ENCODE measurements around the gene PRODH. TPM values are rescaled to one million over a fixed set of nuclear protein-coding genes. Genes with fewer than 3 reads are reported as not detected.
A peak's percentile ranks its signal among the peaks of the same experiment; 100 is the strongest.
"Not testable (repeated sequence)": the region's sequence is repeated elsewhere in the genome, so short reads cannot be mapped to it uniquely, and the experiment has no call there.

The PRODH gene
- total RNA-seq, 1 donor from 2014 or later = 23.5 TPM

DNA sequence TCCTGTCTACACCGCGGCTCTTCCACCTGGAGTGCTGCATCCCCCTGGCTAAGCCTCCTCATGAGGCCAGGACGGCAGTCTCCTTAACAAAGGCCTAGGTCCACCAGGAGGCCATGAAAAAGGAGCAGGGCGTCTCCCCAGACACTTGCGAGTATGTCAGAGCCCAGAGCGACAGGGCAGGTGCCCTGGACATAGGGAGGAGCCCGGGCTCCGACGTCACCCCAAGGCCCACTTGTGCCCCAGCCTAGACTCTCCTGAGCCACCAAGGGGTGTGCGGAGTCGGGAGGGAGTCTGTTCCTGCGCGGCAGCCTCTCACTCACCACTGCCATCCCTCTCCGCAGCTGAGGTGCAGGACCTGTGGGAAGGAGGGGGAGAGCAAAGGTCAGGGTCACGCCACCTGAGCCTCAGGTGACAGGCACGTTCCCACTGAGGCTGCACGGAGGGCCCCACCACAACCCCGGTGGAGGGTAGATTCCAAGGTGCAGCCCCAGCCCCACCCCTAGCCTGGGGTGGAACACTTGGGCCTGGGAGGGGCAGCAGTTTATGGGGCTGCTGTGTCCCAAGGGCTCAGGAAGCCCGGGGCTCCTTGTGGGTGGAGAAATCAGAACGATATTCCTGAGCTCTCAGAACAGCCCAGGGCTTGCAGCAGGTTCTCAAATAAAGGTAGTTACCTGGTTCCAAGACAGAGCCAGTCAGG is 10.6 kb downstream of the PRODH start:
- intact Hi-C loops (cut with DNase I) = no loop called here
- no peak for ATAC-seq
- no peak for DNase-seq (ENCODE audit: low spot score)

DNA sequence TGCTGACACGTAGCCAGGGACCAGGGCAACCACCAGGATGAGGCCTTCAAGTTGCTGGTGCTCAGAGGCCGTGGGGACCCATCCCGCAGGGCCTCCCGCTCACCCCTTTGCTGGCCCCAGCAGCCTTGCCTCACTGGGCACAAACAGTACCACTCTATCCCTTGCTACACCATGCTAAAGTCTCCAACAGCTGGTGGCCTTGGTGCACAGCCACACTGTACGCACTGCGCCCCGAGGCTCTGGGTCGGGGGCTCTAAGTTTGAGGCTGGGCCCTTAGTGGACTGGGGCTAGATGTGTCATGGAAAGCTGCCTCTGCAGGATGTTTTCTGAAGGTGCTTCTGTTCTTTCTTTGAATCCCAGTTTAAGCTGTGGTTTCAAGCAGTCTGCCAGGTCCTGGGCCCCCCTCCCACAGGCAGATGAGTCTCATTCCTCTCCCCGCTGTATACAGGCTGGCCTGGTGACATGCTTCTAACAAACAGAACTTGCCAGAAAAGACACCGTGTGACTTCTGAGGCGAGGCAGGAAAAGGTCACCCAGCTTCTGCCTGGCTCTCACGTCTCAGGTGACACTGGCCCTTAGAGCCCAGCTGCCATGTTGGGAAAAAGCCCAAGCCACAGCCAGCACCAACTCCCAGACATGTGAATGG is 15.7 kb downstream of the PRODH start:
- intact Hi-C loops (cut with DNase I); DNase-seq (ENCODE audit: low spot score); ATAC-seq: not testable (repeated sequence)

DNA sequence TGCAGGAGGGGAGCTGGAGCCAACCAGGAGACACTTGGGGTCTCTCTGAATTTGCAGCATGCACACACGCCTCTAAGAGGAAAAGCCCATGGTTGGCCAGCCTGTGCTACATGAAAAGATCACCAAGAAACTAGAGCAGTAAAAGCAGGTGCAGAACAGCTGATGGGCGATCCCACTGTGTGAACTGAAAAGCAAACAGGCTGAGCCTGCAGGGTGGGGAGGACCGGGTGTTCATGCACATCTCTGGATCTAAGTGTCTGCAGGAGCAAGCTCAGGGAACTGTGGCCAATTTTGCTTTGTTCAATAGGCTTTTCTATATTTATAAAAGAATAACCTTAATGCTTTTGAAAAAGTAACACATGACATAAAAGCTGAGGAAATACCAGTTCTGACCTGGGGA is 18.3 kb downstream of the PRODH start:
- DNase-seq (ENCODE audit: low spot score); intact Hi-C loops (cut with DNase I); ATAC-seq: not testable (repeated sequence)

DNA sequence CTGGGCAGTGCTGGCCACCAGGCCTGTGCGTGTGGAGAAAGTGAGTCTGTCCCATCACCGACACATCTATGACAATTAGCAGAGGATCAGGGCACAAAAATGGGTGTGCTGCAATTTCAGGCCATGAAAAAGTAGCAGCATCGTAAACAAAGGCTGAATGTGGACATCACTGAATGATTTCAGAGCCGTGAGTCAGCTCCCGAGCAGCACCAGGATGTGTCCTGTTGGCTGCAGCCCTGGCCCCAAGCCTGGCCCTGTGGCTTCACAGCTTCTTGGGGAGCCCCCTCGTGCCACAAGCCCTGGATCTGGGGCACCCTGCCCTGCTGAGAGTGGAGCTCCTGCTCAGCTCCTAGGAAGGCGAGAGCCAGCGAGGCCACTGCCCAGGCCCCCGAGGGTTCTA is 20.5 kb downstream of the PRODH start:
- intact Hi-C loops (cut with DNase I); DNase-seq (ENCODE audit: low spot score); ATAC-seq: not testable (repeated sequence)

DNA sequence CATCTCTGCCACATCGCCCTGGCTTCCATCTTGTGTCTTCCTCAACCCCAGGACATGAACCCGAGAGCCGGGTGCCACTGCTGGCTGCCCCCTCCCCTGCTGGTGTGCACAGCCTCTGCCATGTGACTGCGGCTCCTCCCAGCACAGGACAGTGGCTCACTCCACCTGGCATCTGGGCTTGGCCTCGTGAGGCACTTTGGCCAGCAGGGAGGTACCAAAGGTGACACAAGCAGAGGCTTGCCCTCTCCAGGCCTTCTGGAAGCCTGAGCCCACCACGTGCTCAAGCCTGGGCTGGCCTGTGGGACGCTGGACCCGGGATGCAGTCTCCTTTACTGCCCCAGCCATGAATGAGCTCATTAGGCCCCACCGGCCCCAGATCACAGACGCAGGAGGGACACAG is 21.5 kb downstream of the PRODH start:
- DNase-seq (ENCODE audit: low spot score); intact Hi-C loops (cut with DNase I): not testable (repeated sequence)
- peak; percentile 9 for ATAC-seq

DNA sequence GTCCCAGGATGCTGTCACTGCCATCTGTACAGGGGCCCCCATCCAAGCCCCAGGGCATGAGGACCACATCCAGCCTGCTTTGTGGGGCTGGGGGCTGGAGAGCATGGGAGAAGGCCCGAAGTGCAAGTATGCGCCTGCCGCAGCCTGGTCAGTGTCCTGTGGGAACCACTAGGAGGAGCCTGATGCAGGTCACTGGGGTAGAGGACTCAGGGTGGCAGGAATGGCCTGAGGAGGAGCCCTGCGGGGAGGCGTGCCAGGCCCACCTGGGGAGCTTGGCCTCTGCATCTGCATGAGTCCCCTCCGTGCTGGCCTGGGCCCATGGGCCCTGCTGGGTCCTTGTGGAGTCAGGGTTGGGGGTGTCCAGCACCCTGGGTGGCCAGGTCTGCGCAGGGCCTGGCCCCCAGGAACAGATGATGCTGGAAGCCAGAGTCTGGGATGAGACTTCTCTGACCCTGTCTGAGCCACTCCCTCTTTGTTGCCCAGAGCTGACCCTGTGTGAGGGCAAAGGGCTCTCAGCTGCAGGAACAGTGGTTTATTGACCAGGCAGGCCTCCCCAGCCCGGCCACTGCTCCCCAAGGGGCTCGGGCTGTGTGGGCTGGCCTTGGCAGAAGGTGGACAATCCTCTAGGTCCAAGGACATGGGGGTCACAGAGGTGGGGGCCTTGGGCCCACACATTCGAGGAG is 23.7 kb downstream of the PRODH start:
- DNase-seq (ENCODE audit: low spot score); intact Hi-C loops (cut with DNase I): not testable (repeated sequence)
- peak; percentile 54 for ATAC-seq

DNA sequence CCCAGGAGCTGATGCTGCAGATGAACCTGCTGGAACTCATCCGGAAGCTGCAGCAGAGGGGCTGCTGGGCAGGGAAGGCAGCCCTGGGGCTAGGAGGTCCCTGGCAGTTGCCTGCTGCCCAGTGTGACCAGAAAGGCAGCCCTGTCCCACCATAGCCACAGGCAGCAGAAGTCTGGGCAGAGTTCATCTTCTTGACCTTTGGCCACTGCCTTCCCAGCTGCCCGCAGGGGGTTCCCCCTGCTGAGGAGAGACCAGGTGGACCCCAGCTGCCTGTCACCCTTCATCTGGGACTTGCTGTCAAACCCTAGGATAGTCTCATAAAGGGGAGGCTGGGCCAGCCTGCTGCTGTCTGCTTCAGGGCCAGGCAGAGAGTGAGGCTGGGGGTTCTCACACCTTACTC is 24.6 kb downstream of the PRODH start:
- DNase-seq (ENCODE audit: low spot score); ATAC-seq; intact Hi-C loops (cut with DNase I): not testable (repeated sequence)

DNA sequence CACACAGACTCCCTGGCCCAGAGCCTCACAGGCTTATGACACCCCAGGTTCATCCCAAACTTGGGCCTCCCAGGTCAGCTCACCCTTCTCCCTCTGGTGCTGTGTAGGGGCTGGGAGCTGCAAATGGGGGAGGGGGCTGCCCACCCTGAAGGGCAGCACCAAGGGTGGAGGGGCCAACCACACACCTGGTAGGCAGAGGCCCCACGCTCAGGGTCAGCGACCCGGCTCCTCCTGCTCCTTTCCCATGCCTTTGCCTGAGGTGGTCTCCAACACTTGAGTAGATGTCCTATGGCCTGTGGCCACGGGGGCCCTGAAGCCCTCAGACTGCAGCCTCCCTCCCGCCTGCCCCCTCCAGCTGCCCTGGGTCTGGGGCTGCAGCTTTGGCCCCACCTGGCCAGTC is 26.5 kb downstream of the PRODH start:
- intact Hi-C loops (cut with DNase I) = no loop called here
- ATAC-seq = no peak
- no peak for DNase-seq (ENCODE audit: low spot score)

DNA sequence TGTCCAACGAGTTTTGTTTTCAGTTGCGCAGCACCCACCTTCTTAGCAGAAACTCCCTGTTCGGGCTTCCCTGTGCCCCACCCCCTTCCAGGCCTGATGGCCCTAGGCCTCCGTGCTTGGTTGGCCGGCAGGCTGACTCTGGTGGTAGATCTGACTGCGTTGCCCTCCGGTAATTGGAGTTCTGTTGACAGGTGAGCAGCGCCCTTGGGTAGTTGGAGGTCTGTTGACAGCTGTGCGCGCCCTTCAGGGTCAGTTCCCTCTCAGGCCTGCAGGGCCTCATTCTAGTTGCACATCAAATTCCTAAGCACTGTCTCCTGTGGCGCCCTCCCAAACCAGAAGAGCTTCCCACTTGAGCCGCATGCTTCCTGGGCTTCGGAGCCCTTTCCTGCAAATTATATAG is 29.2 kb downstream of the PRODH start:
- no peak for ATAC-seq
- DNase-seq (ENCODE audit: low spot score) = no peak
- intact Hi-C loops (cut with DNase I) = no loop called here

DNA sequence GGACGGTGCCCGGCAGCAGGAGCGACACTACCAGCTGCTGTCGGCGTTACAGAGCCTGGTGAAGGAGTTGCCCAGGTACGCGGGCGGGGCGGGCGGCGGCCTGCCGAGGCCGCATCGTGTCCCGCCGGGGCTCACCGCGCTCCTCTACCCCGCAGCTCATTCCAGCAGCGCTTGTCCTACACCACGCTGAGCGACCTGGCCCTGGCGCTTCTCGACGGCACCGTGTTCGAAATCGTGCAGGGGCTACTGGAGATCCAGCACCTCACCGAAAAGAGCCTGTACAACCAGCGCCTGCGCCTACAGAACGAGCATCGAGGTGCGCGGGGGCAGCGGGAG is 29.7 kb downstream of the PRODH start:
- intact Hi-C loops (cut with DNase I); ATAC-seq; DNase-seq (ENCODE audit: low spot score): not testable (repeated sequence)

DNA sequence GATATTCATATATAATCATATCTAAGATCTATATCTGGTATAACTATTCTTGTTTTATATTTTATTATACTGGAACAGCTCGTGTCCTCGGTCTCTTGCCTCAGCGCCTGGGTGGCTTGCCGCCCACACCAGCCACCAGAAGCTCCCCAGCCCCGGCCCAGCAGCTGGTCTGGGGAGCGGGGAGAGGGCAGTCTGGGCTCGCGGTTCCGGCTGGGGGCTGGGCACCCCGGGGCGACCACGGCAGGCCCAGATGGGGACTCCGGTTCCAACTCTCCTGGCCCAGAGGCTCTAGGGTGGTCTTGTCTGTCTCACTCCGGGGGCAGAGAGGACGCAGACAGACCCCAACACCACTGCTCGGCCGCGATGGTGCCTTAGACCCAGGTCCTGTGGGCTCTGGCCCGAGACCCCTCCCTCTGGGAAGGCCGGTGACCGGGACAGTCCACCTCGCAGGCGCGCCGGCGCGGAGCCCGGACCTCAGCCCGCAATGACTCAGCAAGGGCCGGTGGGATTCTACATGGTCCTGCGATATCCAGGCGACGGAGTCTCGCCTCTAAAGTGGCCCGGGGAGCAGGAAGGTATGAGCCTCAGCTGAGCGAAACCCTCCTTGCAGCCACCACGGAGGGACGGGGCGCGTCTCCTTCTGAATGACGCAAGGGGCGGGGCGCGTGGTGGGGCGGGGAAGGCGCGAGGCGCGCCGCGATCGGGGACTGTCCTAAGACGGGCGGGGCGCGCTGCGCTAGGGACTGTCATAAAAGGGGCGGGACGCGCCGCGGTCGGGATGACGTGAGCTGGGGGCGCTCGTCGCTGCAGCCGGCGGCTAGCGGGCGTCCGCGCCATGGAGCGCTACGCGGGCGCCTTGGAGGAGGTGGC is 30.3 kb downstream of the PRODH start, which contains the start of gene DGCR6:
TSS of gene DGCR6 (plus strand) at position 781 of the 870 bp plus-strand sequence. CDS start at position 836, 55 bp downstream.
- no peak for DNase-seq (ENCODE audit: low spot score)
- intact Hi-C loops (cut with DNase I) = no loop called here
- ATAC-seq = peak; percentile 98

DNA sequence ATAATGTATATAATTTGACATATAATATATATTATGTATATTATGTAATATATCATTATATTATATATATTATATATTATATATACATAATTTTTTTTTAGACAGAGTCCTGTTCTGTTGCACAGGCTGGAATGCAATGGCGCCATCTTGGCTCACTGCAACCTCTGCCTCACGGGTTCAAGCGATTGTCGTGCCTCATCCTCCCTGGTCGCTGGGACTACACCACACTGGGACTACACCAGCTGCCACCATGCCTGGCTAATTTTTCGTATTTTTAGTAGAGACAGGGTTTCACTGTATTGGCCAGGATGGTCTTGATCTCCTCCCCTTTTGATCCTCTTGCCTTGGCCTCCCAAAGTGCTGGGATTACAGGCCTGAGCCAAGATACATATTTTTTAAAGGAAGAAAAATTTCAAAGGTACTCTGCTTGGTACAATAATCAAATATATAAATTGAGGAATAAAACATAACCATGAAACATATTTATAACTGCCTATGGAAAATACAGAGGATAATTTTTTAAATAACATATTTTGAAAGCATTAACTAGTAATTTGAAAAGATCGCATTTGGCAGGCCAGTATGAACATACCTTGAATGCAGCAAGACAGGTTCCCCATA is 39.9 kb downstream of the PRODH start:
- intact Hi-C loops (cut with DNase I); DNase-seq (ENCODE audit: low spot score); ATAC-seq: not testable (repeated sequence)

DNA sequence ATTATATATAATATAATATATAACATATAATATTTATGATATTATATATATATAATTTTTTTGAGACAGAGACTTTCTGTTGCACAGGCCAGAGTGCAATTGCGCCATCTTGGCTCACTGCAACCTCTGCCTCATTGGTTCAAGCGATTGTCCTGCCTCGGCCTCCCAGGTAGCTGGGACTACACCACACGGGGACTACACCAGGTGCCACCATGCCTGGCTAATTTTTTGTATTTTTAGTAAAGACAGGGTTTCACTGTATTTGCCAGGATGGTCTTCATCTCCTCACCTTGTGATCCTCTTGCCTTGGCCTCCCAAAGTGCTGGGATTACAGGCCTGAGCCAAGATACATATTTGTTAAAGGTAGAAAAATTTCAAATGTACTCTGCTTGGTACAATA is 42.3 kb downstream of the PRODH start:
- ATAC-seq; DNase-seq (ENCODE audit: low spot score); intact Hi-C loops (cut with DNase I): not testable (repeated sequence)

DNA sequence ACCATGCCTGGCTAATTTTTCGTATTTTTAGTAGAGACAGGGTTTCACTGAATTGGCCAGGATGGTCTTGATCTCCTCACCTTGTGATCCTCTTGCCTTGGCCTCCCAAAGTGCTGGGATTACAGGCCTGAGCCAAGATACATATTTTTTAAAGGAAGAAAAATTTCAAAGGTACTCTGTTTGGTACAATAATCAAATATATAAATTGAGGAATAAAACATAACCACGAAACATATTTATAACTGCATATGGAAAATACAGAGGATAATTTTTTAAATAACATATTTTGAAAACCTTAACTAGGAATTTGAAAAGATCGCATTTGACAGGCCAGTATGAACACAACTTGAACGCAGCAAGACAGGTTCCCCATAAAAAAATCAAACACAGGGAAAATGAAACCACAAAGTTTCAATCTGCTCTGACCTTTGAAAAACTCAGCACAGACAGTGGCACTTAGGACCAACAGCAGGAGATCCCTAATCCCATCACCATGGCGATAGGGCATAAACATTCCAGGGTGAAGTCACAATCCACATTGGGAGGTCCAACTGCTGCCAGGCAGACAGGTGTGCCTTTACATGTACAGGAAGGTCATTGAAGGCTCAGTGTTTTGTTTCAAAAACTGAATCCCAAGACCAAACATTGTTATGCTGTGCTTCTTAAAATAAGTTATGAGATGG is 45.4 kb downstream of the PRODH start:
- intact Hi-C loops (cut with DNase I); ATAC-seq; DNase-seq (ENCODE audit: low spot score): not testable (repeated sequence)

DNA sequence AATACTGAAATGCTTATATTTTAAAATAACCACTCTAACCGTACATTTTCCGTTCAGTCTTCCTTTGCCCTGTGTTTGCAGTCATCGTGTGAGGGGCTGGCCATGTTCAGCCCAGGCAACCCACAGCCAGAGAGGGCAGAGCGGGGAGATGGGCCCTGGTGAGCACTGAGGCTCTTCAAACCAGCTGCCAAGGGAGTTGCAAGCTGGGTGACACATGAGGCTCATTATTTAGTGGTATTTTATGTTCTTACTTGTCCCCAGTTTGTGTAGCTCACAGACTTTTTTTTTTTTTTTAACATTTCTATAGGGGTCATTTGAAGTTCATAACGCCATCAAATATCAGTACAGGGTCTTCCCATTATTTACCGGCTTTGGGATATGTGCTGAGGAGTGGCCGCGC is 48.0 kb downstream of the PRODH start:
- DNase-seq (ENCODE audit: low spot score) (no peak), ATAC-seq (no peak)
- intact Hi-C loops (cut with DNase I) = no loop called here

DNA sequence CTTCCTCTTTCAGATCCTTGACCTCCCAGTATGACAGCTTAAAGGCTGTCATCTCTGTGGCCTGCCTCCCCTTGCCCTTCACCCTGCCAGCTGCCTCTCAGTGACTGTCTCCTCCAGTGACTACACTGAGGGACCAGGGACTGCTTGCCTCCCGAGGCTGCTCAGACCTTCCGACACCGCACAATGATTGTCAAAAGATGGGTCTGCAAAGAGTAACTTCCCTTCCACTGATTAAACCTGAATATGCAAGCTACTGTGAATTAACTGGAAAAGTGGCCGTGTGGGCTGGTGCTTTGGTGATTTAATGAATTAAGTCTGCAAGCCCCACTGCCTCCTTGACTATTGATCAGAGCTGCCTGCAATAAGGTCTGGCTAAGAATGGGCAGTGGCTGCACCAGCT is 51.6 kb downstream of the PRODH start:
- DNase-seq (ENCODE audit: low spot score); intact Hi-C loops (cut with DNase I); ATAC-seq: not testable (repeated sequence)

DNA sequence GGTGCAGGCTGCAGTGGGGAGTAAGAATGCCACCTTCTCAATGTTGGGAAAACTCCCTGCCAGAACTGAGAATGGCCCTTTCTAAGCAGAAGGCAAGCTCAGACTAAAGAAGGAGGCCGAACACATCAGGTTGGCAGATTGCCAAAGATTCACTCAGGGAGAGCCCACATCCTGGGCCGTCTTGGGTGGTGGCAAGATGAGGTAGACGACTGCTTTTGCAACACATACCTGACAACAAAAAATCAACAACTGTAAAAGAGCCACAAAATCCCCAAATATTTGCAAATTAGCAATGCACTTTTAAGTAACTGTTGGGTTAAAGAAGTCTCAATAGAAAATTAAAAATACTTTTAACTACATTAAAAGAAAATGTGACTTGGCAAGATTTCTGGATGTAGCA is 54.8 kb downstream of the PRODH start:
- intact Hi-C loops (cut with DNase I); ATAC-seq: not testable (repeated sequence)
- DNase-seq (ENCODE audit: low spot score) = peak; percentile 56
